ENCODE data around the gene YWHAG.

DNA sequence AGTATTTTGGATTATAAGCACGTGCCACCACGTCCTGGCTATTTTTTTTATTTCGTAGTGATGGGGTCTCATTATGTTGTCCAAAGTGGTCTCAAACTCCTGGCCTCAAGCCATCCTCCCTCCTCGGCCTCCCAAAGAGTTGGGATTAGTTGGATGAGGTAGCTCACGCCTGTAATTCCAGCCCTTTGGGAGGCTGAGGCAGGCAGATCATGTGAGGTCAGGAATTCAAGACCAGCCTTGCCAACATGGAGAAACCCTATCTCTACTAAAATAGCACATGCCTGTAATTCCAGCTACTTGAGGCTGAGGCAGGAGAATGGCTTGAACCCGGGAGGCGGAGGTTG, 21.8 kb upstream of the YWHAG start:
- no peak for TF ChIP-seq EZH2phosphoT487 (IDR thresholded peaks at IDR 0.05; ENCODE audit: borderline replicate concordance, low read length)
- TF ChIP-seq, protein P1, sequence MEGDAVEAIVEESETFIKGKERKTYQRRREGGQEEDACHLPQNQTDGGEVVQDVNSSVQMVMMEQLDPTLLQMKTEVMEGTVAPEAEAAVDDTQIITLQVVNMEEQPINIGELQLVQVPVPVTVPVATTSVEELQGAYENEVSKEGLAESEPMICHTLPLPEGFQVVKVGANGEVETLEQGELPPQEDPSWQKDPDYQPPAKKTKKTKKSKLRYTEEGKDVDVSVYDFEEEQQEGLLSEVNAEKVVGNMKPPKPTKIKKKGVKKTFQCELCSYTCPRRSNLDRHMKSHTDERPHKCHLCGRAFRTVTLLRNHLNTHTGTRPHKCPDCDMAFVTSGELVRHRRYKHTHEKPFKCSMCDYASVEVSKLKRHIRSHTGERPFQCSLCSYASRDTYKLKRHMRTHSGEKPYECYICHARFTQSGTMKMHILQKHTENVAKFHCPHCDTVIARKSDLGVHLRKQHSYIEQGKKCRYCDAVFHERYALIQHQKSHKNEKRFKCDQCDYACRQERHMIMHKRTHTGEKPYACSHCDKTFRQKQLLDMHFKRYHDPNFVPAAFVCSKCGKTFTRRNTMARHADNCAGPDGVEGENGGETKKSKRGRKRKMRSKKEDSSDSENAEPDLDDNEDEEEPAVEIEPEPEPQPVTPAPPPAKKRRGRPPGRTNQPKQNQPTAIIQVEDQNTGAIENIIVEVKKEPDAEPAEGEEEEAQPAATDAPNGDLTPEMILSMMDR (IDR thresholded peaks at IDR 0.05; ENCODE audit: low read depth, low read length, poor library complexity, severe bottlenecking) = no peak

All from DOHH2 (cell line).